Gastroesophageal sphincter (tissue), 4 donors: ENCODE measurements around the gene N4BP2. TPM values are rescaled to one million over a fixed set of nuclear protein-coding genes. Genes with fewer than 3 reads are reported as not detected.

Source experiments
- ATAC-seq: fragments of 150-250 bp; one replicate; pipeline ENCODE4 v1.9.1; 2016; ENCODE audit warnings: mild to moderate bottlenecking, moderate library complexity
- H3K27ac ChIP-seq, 4 donors: fragments of 200-600 bp; sonication (generic) in 3 of 4; 1 replicate in 3 of 4; 2 replicates in 1 of 4; pipeline ENCODE4 v1.5.1; 2016 to 2019
- H3K27me3 ChIP-seq: fragments of 200-600 bp; sonication (generic); one replicate; pipeline ENCODE4 v1.5.1; 2019
- H3K36me3 ChIP-seq, 2 donors: fragments of 200-600 bp; sonication (generic); one replicate each; pipeline ENCODE4 v1.5.1; 2019; ENCODE audit warnings: control low read depth in 1 of 2
- H3K4me1 ChIP-seq, 3 donors: fragments of 200-600 bp; sonication (generic); 1 replicate in 2 of 3; 2 replicates in 1 of 3; pipeline ENCODE4 v1.5.1; 2016 to 2019; ENCODE audit warnings: control low read depth in 2 of 3
- H3K4me3 ChIP-seq, 2 donors: fragments of 200-600 bp; sonication (generic); one replicate each; pipeline ENCODE4 v1.5.1; 2019; ENCODE audit warnings: mild to moderate bottlenecking in 1 of 2, moderate library complexity in 1 of 2
- H3K9me3 ChIP-seq, 3 donors: fragments of 200-600 bp; sonication (generic); one replicate each; pipeline ENCODE4 v1.5.1; 2017 to 2019; ENCODE audit warnings: control low read depth in 2 of 3
- EP300 ChIP-seq: sonication (generic); formaldehyde crosslinking; IDR thresholded peaks from one replicate; pipeline ENCODE4 v1.6.1; 2017; ENCODE audit warnings: antibody characterized with exemption, mild to moderate bottlenecking
- POLR2A ChIP-seq, 2 donors: fragments of 450-650 bp; IDR thresholded peaks; one replicate each; pipeline ENCODE4 v1.6.1; 2017; ENCODE audit warnings: antibody characterized with exemption in 2 of 2, mild to moderate bottlenecking in 2 of 2, moderate library complexity in 1 of 2
- POLR2AphosphoS5 ChIP-seq: sonication (generic); formaldehyde crosslinking; IDR thresholded peaks from one replicate; pipeline ENCODE4 v1.6.1; 2017; ENCODE audit warnings: antibody characterized with exemption
- WGBS, 2 donors: methylation state at CpG; one replicate each; pipeline ENCODE4 v1.1.5; 2018; ENCODE audit warnings: low coverage in 1 of 2; 5-methylcytosine and 5-hydroxymethylcytosine counted together
- small RNA-seq, 4 donors: library from RNA; depleted of rRNA; stranded (forward); fragments of <200 nt; gene quantifications; one replicate each; pipeline ENCODE3, GENCODE V24; 2016
- total RNA-seq, 4 donors: library from RNA; depleted of rRNA; stranded (reverse); fragments of >200 nt; gene quantifications; one replicate each; pipeline ENCODE4 v1.1.0, GENCODE V29; 2016
- TF ChIP-seq, protein P1 (sequence below), 4 experiments: fragments of 200-600 bp in 2 of 4; fragments of 450-650 bp in 2 of 4; sonication (generic) in 1 of 4; IDR thresholded peaks; one replicate each; pipeline ENCODE4 v1.5.1; 2017 to 2019; ENCODE audit warnings: antibody characterized with exemption in 4 of 4, mild to moderate bottlenecking in 2 of 4, moderate library complexity in 2 of 4

The N4BP2 gene
- total RNA-seq, 4 donors from 2014 or later, result 5.3 to 14.5 (median 7.3) TPM

DNA sequence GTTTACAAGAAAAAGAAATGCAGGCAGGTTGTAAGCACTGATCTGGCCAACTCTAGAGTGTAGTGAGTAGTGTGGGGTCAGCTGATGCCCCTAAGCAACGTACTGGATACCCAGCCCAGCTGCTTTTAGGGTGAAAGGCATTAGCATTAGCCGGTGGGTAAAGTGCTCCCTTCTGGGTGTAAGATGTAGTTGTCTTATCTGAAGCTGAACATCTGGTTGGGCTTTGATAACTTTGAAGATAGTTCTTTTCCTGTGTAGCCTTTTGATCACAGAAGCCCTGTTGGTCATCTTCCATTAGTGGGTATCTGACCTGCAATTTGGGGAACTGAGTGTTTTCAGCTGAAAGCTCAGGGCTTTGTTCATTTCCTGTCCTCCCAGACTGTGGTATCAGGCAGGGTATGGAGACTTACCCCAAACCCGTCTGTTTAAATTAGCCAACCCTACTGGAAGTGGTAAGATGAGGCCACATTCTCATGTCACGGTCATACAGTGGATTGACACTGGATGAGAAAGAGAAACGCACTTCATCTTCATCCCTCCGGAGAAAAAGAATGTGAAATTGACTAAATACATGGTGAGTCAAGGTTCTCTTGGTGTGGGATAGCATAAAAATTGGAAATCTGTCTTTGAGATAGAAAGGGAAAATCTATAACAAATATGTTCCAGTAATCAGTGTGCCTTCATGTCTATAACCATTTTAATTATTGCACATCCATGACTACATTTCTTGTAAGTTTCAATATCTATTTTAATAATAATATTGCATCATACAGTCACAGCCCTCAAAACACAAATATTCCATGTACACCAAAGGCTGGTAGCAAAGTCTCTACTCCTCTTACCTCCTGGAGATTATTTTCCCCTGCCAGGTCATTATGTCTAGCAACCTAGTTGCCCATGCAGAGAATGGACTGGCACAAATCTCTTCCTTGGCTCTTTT, 148.9 kb downstream of the N4BP2 start:
- Histone ChIP-seq H3K4me1 (no peaks in the 10 kb centered on the region), H3K9me3 (no peaks in the 10 kb centered on the region), H3K4me3 (no peak overlapping the region), H3K27me3 (no peaks in the 10 kb centered on the region), H3K27ac (peak overlapping the region in 1 of 4 donors; percentile 17), H3K36me3 (no peaks in the 10 kb centered on the region)
- 55 to 87% methylated on average over 4 to 5 of the region's 6 CpGs for WGBS, 2 donors
- TF ChIP-seq POLR2AphosphoS5 (no peak), EP300 (no peak), POLR2A (IDR thresholded peaks at IDR 0.05) (no peak)
- TF ChIP-seq, protein P1, sequence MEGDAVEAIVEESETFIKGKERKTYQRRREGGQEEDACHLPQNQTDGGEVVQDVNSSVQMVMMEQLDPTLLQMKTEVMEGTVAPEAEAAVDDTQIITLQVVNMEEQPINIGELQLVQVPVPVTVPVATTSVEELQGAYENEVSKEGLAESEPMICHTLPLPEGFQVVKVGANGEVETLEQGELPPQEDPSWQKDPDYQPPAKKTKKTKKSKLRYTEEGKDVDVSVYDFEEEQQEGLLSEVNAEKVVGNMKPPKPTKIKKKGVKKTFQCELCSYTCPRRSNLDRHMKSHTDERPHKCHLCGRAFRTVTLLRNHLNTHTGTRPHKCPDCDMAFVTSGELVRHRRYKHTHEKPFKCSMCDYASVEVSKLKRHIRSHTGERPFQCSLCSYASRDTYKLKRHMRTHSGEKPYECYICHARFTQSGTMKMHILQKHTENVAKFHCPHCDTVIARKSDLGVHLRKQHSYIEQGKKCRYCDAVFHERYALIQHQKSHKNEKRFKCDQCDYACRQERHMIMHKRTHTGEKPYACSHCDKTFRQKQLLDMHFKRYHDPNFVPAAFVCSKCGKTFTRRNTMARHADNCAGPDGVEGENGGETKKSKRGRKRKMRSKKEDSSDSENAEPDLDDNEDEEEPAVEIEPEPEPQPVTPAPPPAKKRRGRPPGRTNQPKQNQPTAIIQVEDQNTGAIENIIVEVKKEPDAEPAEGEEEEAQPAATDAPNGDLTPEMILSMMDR (IDR thresholded peaks at IDR 0.05), result no peak
- ATAC-seq, result no peak

DNA sequence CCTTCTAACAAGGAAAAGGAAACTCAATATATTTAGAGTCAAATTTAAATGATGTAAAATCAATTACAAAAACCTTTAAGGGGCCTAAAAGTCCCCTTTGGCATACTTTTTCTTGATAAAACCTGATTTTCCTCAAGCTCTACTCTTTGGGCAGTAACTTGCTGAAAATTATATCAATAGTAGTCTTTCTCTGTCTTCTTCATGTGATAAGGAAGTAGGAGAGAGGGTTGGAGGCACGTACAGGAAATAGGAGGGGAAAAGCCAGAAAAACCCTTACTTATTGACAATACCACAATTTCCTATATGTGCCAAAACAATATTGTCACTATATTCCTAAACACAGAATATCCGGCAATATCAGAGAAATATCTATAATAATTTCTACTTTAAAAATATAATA, 149.8 kb downstream of the N4BP2 start:
- WGBS, 2 donors, result 42 to 75% methylated on average over 2 of the region's 2 CpGs
- Histone ChIP-seq H3K4me1 (no peaks in the 10 kb centered on the region), H3K4me3 (no peak overlapping the region), H3K27ac (peak overlapping the region in 1 of 4 donors; percentile 10), H3K27me3 (no peaks in the 10 kb centered on the region), H3K36me3 (no peaks in the 10 kb centered on the region), H3K9me3 (no peaks in the 10 kb centered on the region)
- ATAC-seq, result no peak
- no peak for TF ChIP-seq POLR2AphosphoS5
- TF ChIP-seq, protein P1 (IDR thresholded peaks at IDR 0.05), result no peak
- no peak for TF ChIP-seq EP300
- no peak for TF ChIP-seq POLR2A (IDR thresholded peaks at IDR 0.05)

Small RNA genes within 50 kb of the gene (small RNA-seq; reads per million reads assigned to genes)
- gene AC095057.1, result 0 reads per million in 4 donors
- gene RF00432, result 0 reads per million in 4 donors
- gene RNU6-1112P, result 0 reads per million in 4 donors

Other genes starting within 250 kb of the N4BP2 start
- gene PDS5A, start 78.9 kb upstream of the N4BP2 start, total RNA-seq, result 10 to 100 TPM; 47.1 to 63.0 (median 57.1) TPM
- gene RHOH, start 140.2 kb downstream of the N4BP2 start, total RNA-seq, result 1 to 10 TPM in 2 of 4 donors, under 1 TPM in 2; 0.42 to 4.4 (median 1.0) TPM